ENCODE results near the gene SLC39A3.
A peak's percentile ranks its signal among the peaks of the same experiment; 100 is the strongest.
"Not testable (repeated sequence)": the region's sequence is repeated elsewhere in the genome, so short reads cannot be mapped to it uniquely, and the experiment has no call there.

SLC39A3 gene

DNA sequence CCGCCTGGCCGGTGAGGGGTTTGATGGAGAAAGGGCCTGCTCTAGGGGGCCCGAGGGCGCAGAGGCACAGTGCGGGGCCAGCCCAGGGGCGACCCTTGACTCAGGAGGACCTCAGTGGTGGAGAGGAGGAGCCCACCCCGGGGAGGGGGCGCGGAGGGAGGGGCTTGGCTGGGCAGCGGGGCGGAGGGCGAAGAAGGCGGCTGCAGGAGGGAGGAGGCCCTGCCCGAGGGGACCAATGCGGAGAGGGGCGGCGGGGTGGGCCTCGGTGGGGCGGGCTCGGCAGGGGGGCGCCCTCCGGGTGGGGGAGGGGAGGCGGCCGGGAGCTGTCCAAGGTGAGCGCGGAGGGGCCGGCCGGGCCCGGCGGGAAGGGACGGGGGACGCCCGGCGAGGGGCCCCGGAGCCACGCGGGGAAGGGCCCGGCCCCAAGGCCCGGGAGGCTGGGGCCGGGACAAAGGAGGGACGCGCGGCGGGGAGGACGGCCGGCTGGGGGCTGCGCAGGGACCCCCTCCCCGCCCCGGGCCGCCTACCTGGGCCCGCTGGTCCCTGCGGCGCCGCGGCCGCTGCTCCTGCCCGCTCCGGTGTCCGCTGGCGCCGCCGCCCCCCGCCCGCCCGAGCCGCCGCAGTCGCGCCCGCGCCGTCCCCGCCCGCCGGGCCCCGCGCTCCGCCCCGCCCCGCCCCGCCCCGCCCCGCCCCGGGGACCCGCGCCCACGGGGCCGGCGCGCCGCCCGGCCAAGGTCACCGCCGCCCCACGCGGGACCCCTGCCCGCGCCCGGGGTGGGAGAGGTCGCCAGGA, 18.8 kb downstream of the SLC39A3 start, which contains the start of gene DIRAS1:
Gene DIRAS1, minus strand, starts transcription at position 596 of the 793 bp plus-strand sequence. CDS start 3,566 bp downstream, outside the sequence.
- no peak for DNase-seq

DNA sequence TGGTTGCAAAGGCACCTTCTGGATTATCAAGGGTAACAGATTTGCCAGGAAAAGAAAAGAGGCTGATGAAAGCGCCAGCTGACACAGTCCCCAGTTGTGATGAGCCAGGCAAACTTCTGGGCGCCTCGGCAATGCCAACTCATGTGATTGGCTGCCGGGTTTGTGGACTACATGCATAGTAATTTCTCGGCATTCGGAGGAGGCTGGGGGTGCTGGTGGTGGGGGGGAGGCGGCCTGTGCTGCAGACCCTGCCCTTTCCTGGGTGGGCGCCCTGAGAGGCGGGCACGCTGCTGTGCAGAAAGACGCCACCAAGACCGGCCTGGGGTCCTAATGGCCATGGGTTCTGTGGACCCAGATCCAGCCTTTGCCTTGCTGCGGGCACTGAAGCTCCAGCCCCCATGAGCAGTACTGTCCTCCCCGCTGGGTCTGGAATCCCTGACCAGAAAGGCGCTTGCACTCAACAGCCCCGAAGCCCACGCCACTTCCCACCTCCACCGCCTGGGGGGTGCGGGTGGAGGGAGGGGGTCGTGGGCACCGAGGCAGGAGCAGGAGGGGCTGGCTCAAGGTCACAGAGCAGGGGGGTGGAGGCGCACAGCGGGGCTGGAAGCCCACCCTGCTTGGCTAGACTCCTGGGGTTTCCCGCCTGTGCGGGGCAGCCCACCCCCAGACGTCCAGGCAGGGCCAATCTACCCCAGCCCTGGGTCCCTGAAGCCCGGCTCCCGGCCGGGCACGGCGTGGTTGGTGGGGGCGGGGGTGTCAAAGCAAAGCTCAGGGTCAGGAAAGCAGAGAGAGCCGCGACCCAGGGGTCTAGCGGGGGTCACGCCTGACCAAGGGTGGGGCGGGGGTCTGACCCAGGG, 19.7 kb downstream of the SLC39A3 start:
- DNase-seq: no peak

DNA sequence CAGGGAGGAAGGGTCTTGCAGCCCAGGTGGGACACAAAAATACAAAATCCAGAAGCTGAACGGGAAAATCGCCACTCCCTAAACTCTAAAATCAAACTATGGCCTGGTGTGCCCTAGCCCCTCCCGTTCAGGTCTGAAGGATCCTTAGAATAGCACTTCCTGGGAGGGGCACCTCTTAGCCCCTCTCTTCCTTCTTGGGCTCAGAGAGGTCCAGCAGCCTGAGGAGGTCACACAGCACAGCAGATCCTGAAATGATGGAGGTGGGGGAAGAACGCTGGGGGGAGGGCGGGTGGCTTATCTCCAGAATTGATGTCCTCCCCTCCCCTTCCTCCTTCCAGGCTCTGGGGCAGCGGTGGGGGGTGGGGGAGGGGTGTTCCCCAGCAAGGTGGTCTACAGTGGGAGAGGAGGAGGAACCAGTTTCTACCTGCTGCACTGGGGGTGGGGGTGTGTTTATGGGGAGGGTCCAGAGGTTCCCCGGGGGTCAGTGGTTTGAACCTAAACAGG, 20.5 kb downstream of the SLC39A3 start:
- no peak for DNase-seq

- no peak for DNase-seq
These were observed 21.9 kb downstream of the SLC39A3 start for GRCh38 chr19:2717638-2718541.

- no peak for DNase-seq
These were observed 22.8 kb downstream of the SLC39A3 start for GRCh38 chr19:2716722-2717637.

DNA sequence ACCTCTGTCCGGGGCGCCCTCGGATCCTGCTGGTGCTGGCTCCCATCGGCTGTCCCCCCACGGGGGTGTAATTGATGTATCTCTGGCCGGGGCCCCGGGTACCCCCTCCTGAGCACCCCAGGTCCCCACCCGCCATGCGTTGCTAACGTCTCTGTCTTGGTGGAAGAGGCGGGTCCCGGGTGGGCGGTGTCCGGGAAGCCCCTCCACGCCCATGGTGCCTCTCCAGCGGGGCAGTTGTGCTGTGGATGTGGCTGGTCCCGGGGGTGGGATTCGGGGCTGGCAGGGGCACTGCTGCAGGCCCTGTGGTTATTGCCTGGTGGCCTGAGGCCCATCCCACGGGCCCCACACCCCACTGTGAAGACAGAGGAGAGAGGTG, 23.6 kb downstream of the SLC39A3 start:
- DNase-seq: no peak

DNA sequence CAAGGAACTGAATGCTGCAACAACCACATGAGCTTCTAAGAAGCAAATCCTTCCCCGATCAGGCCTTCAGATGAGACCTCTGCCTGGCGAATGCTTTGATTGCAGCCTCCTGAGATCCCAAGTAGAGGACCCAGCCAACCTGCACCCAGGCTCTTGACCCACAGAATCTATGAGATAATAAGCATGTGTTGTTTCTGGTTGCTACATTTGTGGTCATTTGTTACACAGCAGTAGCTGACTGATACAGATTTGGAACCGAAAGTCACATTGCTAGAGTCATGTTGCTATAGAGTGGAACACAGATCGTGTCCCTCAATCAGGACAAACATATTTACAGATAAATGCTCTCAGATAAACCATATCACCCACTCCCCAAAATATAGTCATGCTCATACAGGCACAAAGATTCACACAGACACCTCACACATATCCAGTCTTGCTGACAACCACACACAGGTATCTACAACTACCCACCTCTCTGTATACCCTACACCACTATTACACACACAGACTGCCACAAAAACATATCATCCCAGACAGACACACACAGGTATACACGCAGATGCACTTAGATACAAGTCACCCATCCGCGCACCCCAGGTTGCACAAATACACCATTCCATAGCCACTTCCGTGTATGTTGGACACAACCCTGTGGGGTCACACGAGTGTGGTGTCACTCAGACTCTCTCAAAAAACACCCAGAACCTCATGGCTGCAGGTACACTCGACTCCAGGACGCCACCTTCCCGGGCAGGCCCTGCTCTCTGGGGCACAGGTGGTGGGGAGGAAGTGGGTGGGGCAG, 24.1 kb downstream of the SLC39A3 start:
- no peak for DNase-seq

GRCh38 chr19:2714531-2715269, 25.1 kb downstream of the SLC39A3 start:
- DNase-seq: no peak

DNA sequence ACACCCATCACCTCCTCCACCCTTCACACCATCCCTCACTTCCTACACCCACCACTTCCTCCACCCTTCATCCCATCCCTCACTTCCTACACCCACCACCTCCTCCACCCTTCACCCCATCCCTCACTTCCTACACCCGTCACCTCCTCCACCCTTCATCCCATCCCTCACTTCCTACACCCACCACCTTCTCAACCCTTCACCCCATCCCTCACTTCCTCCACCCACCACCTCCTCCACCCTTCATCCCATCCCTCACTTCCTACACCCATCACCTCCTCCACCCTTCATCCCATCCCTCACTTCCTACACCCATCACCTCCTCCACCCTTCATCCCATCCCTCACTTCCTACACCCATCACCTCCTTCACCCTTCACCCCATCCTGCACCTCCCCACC, 25.7 kb downstream of the SLC39A3 start:
- DNase-seq: not testable (repeated sequence)

DNA sequence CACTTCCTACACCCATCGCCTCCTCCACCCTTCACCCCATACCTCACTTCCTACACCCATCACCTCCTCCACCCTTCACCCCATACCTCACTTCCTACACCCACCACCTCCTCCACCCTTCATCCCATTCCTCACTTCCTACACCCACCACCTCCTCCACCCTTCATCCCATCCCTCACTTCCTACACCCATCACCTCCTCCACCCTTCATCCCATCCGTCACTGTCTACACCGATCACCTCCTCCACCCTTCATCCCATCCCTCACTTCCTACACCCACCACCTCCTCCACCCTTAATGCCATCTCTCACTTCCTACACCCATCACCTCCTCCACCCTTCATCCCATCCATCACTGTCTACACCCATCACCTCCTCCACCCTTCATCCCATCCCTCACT, 26.6 kb downstream of the SLC39A3 start:
- DNase-seq: not testable (repeated sequence)

DNA sequence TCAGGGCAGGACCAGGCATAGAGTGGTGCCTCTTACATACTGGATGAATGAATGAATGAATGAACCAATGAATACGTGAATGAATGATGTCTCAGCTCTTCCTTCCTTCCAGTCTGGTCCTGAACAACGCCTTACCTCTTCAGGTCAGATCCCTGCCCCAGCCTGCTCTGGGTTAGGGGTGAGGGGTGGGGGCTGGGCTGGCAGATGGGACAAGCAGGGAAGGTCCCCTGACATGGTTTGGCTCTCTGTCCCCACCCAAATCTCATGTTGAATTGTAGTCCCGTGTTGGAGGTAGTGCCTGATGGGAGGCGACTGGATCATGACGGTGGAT, 28.0 kb downstream of the SLC39A3 start:
- no peak for DNase-seq

DNA sequence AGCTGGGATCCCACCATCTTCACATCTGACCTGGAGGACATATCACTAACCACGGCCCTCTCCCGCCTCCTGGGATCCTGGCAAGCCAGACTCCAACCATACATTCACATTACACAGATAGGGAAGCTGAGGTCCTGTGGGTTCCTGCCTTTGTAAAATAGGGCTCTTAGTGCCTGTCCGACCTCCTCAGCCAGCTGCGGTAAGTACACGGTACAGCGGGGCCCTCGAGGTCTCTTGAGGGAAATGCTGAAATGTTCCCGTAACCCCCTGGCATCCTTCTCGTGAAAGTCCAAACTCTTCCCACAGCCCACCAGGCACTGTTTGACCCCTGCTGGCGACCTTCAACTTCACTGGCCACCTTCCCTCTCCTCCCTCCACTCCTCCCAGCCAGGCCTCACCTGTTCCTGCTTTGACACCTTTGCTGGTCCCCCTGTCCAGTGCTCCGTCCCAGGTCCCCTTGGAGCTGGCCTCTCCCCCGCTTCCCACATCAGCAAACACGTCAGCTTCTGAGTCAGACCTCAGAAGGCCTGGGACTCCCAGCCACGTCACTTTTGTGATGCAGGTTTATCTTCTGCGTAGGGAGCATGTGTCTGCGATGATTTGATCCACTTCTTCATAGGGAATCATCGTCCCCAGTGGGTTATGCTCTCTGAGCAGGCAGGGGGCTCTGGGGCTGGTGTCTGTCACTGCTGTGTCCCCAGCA, 28.5 kb downstream of the SLC39A3 start:
- DNase-seq: no peak

- no peak for DNase-seq
These were observed 33.6 kb downstream of the SLC39A3 start for GRCh38 chr19:2706251-2706650.

- DNase-seq: no peak
These were observed 36.1 kb downstream of the SLC39A3 start for GRCh38 chr19:2703691-2704216.

- DNase-seq: no peak
These were observed 36.8 kb downstream of the SLC39A3 start for GRCh38 chr19:2703077-2703437.

DNA sequence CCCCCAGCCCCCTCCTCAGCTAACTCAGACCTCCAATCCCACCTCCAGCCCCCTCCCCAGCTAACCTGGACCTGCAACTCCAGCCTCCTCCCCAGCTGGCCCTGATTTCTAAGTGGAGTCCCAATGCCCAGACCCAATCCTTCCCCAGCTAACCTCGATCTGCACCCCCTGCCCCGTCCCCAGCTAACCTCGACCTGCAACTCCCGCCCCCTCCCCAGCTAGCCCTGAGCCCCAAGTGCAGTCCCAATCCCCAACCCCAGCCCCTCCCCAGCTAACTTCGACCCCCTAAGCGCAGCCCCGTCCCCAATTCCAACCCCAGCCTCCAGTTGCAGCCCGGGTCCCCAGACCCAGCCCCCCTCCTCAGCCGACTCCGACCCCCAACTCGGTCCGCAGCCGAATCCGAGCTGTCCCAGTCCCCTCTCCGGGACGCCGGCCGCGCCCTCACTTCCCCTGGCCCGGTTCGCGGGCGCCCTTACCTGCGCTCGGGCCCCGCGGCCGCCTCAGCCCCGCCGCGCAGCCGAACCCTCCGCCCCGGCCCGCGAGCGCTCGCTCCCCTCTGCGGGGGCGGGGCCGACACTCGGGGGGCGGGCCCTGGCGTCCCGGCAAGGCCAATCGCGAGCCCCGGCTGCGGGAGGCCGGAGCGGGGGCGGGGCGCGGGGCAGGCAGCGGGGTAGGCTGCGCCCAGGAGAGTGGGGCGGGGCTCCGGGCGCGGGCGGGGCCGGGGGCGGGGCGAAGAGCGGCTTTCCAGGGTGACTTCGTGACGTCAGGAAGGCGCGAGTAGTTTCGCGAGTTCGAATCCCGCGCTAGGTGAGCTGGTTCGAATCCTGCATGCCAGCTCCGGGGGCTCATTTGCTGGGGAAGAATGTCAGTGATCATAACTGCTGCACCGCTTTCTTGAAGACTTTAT, 37.4 kb downstream of the SLC39A3 start, which contains the start of gene GNG7:
Gene GNG7, minus strand, starts transcription at position 525 of the 907 bp plus-strand sequence. CDS start 182,006 bp downstream, outside the sequence.
- DNase-seq: peak; percentile 42

DNA sequence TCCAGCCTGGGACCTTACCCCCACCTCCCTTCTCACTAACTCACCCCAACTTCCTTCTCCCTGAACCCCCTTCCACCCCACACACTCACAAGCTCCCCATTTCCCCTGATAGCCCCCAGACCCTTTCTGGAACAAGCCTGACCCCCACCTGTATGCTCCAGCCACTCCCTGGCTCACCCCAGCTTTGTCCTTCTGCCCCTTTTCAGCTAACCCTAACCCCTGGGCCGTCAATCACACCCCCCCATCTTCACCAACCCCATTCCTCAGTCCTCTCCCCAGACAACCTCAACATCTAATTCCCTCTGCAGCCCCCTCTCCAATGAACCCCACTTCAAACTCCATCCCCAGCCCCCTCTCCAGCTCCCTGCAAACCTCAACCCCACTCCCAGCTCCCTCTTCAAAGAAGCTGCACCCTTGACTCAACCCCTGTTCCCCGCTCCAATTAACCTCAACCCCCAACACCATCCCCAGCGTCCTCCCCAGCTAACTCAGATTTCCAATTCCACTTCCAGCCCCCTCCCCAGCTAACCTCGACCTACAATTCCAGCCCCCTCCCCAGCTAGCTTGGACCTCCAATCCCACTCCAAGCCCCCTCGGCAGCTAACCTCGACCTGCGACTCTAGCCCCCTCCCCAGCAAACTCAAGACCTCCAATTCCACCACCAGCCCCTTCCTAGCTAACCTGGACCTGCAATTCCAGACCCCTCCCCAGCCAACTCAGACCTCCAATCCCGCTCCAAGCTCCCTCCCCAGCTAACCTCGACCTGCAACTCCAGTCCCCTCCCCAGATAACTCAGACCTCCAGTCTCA, 38.3 kb downstream of the SLC39A3 start:
- no peak for DNase-seq
